ENCODE measurements around the gene PGM2. TPM values are rescaled to one million over a fixed set of nuclear protein-coding genes. Genes with fewer than 3 reads are reported as not detected.

The PGM2 gene
- polyA plus RNA-seq, 1 of the 3 experiments (the other 2 are of a cell fraction) = 12.7 TPM

DNA sequence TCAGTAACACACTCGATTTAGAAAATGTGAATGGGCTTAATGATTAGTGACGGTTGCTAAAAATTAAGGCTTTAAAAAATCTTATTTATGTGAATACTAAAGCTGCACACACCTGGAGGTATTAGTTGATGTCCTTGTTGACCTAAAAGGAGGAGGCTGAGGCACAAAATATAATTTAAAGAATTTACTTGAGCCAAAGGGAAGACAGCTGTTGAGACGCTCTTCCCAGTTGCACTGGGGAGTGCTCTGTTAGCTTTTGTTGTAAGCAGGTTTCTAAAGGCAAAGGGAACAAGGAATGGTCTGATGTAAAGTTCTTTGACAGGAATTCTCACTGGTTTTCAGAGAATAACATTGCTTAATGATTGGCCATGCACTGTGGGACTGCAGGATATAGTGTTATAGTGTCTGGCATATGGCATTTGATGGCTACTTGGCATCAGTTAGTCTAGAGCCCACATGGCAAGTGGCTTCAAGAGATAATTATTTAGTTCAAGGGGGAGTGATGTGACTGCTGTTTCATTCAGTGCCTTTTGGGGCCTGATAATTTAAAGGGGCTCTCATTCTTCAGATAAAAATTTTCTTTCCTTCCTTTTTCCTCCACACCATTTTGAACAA is 30.8 kb upstream of the PGM2 start:
- no peak overlapping the region for H3K4me3 ChIP-seq (ENCODE audit: low read depth in 2 of 2, low read length in 1 of 2)
- no peaks in the 10 kb centered on the region for H3K9me3 ChIP-seq
- TF ChIP-seq MEF2A (IDR thresholded peaks at IDR 0.05; ENCODE audit: borderline replicate concordance, low read depth) = no peak
- TF ChIP-seq CHD2 (IDR thresholded peaks at IDR 0.05; ENCODE audit: low read length, partially characterized antibody) = no peak
- H3K79me2 ChIP-seq (ENCODE audit: insufficient read depth) = no peaks in the 10 kb centered on the region
- no peak overlapping the region for H3K27ac ChIP-seq (ENCODE audit: low read depth in 2 of 2, low read length in 1 of 2)
- no peaks in the 10 kb centered on the region for H4K20me1 ChIP-seq (ENCODE audit: insufficient read depth)
- H3K9me2 ChIP-seq = no peaks in the 10 kb centered on the region
- no peak overlapping the region for H3K9ac ChIP-seq
- H3K36me3 ChIP-seq (replicated peaks in 1 of 2; ENCODE audit: control insufficient read depth in 1 of 2, insufficient read depth in 2 of 2, low read length in 1 of 2) = no peaks in the 10 kb centered on the region
- no peaks in the 10 kb centered on the region for H3K4me1 ChIP-seq (ENCODE audit: control insufficient read depth in 1 of 2, insufficient read depth in 2 of 2, low read depth in 1 of 2, low read length in 1 of 2)
- no peaks in the 10 kb centered on the region for H3K27me3 ChIP-seq (ENCODE audit: insufficient read depth)
- POLR2A ChIA-PET = no interaction called here
- no peaks in the 10 kb centered on the region for H3F3A ChIP-seq (replicated peaks; ENCODE audit: insufficient read depth)
- no peak overlapping the region for H2AFZ ChIP-seq (ENCODE audit: low read depth)
- CTCF ChIA-PET = interaction anchor here (0.6 to 12.2 kb wide), 4 partner anchors 73 to 343 kb away, joined by 3 to 201 read pairs (median 7); no protein-coding TSS in a partner anchor
- 65% methylated on average over 3 of the region's 3 CpGs for WGBS (ENCODE audit: low lambda C conversion rate)
- no peak for DNase-seq
- no peak overlapping the region for H3K4me2 ChIP-seq

- no peaks in the 10 kb centered on the region for H3K4me1 ChIP-seq (ENCODE audit: control insufficient read depth in 1 of 2, insufficient read depth in 2 of 2, low read depth in 1 of 2, low read length in 1 of 2)
- H3K4me2 ChIP-seq = no peak overlapping the region
- TF ChIP-seq RAD21 (IDR thresholded peaks at IDR 0.05; ENCODE audit: low read length) (no peak), FOXM1 (IDR thresholded peaks at IDR 0.05; ENCODE audit: low read depth) (no peak), REST (IDR thresholded peaks at IDR 0.05; ENCODE audit: low read depth, low read length) (no peak), JUND (IDR thresholded peaks at IDR 0.05) (no peak), GABPA (IDR thresholded peaks at IDR 0.05; ENCODE audit: low read depth) (no peak), MEF2A (IDR thresholded peaks at IDR 0.05; ENCODE audit: borderline replicate concordance, low read depth) (no peak), MXI1 (IDR thresholded peaks at IDR 0.05; ENCODE audit: low read depth, low read length) (no peak), NFIC (IDR thresholded peaks at IDR 0.05; ENCODE audit: borderline replicate concordance) (no peak), IRF3 (IDR thresholded peaks at IDR 0.05; ENCODE audit: low read depth, low read length) (no peak), CHD2 (IDR thresholded peaks at IDR 0.05; ENCODE audit: low read length, partially characterized antibody) (no peak), FOSL2 (IDR thresholded peaks at IDR 0.05; ENCODE audit: borderline replicate concordance, low read depth) (no peak), USF2 (IDR thresholded peaks at IDR 0.05; ENCODE audit: borderline replicate concordance, low read depth, low read length) (no peak), RFX5 (IDR thresholded peaks at IDR 0.05; ENCODE audit: low read length) (no peak), EZH2phosphoT487 (IDR thresholded peaks at IDR 0.05; ENCODE audit: borderline replicate concordance, low read depth) (no peak), ELF1 (IDR thresholded peaks at IDR 0.05) (no peak)
- TF ChIP-seq, protein P1, sequence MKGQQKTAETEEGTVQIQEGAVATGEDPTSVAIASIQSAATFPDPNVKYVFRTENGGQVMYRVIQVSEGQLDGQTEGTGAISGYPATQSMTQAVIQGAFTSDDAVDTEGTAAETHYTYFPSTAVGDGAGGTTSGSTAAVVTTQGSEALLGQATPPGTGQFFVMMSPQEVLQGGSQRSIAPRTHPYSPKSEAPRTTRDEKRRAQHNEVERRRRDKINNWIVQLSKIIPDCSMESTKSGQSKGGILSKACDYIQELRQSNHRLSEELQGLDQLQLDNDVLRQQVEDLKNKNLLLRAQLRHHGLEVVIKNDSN (IDR thresholded peaks at IDR 0.05; ENCODE audit: borderline replicate concordance, low read depth) = no peak
- TF ChIP-seq, protein P2, sequence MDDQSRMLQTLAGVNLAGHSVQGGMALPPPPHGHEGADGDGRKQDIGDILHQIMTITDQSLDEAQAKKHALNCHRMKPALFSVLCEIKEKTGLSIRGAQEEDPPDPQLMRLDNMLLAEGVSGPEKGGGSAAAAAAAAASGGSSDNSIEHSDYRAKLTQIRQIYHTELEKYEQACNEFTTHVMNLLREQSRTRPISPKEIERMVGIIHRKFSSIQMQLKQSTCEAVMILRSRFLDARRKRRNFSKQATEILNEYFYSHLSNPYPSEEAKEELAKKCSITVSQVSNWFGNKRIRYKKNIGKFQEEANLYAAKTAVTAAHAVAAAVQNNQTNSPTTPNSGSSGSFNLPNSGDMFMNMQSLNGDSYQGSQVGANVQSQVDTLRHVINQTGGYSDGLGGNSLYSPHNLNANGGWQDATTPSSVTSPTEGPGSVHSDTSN (IDR thresholded peaks at IDR 0.05) = no peak
- H3K9me2 ChIP-seq = no peaks in the 10 kb centered on the region
- no peaks in the 10 kb centered on the region for H3K36me3 ChIP-seq (replicated peaks in 1 of 2; ENCODE audit: control insufficient read depth in 1 of 2, insufficient read depth in 2 of 2, low read length in 1 of 2)
- no peak for DNase-seq
- no peaks in the 10 kb centered on the region for H3F3A ChIP-seq (replicated peaks; ENCODE audit: insufficient read depth)
- H3K4me3 ChIP-seq (ENCODE audit: low read depth in 2 of 2, low read length in 1 of 2) = no peak overlapping the region
- no peak overlapping the region for H3K9ac ChIP-seq
- 69% methylated on average over 2 of the region's 2 CpGs for WGBS (ENCODE audit: low lambda C conversion rate)
- H3K79me2 ChIP-seq (ENCODE audit: insufficient read depth) = no peaks in the 10 kb centered on the region
- no peak overlapping the region for H2AFZ ChIP-seq (ENCODE audit: low read depth)
- ChIA-PET POLR2A (no interaction called here), CTCF (interaction anchor here (0.9 to 12.2 kb wide), 4 partner anchors 9 to 238 kb away, joined by 3 to 201 read pairs (median 7); no protein-coding TSS in a partner anchor)
- no peak overlapping the region for H3K27ac ChIP-seq (ENCODE audit: low read depth in 2 of 2, low read length in 1 of 2)
- H3K27me3 ChIP-seq (ENCODE audit: insufficient read depth) = no peaks in the 10 kb centered on the region
- no peaks in the 10 kb centered on the region for H4K20me1 ChIP-seq (ENCODE audit: insufficient read depth)
- no peaks in the 10 kb centered on the region for H3K9me3 ChIP-seq
These were observed 29.1 kb upstream of the PGM2 start for GRCh38 chr4:37797374-37797773.

Measured in SK-N-SH (cell line).